ENCODE measurements around the gene USH2A. TPM values are rescaled to one million over a fixed set of nuclear protein-coding genes. Genes with fewer than 3 reads are reported as not detected.

USH2A gene
- total RNA-seq, 4 donors from 2014 or later: under 0.01 to 1.0 (median under 0.01) TPM; not detected in 1

DNA sequence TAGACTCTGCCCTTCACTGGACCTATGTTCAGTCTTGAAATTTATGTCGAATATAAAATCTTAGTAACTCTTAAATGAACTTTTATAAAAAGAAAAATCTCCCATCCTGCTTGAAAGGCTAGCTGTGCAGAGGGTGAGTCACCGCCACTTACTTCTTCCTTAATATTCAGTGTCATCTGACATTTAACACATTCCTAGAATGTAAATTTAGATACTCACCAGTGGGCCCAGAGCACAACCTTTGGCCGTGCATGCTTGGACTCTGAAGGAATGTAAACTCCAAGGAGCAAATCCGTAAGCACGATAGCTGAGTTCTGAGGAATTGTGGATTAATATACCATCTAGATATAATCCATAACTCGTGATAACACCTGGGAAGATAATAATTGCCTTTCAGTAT lies 452.8 kb downstream of the USH2A start:
- no peak overlapping the region for H3K4me3 ChIP-seq
- 50 to 63% methylated on average over 6 of the region's 6 CpGs for WGBS, 2 donors
- TF ChIP-seq, protein P1, sequence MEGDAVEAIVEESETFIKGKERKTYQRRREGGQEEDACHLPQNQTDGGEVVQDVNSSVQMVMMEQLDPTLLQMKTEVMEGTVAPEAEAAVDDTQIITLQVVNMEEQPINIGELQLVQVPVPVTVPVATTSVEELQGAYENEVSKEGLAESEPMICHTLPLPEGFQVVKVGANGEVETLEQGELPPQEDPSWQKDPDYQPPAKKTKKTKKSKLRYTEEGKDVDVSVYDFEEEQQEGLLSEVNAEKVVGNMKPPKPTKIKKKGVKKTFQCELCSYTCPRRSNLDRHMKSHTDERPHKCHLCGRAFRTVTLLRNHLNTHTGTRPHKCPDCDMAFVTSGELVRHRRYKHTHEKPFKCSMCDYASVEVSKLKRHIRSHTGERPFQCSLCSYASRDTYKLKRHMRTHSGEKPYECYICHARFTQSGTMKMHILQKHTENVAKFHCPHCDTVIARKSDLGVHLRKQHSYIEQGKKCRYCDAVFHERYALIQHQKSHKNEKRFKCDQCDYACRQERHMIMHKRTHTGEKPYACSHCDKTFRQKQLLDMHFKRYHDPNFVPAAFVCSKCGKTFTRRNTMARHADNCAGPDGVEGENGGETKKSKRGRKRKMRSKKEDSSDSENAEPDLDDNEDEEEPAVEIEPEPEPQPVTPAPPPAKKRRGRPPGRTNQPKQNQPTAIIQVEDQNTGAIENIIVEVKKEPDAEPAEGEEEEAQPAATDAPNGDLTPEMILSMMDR (IDR thresholded peaks at IDR 0.05): no peak
- TF ChIP-seq EP300 (IDR thresholded peaks at IDR 0.05) (no peak), POLR2A (IDR thresholded peaks at IDR 0.05) (no peak)
- no peaks in the 10 kb centered on the region for H3K4me1 ChIP-seq
- H3K36me3 ChIP-seq: no peaks in the 10 kb centered on the region
- no peak for DNase-seq (ENCODE audit: low spot score in 2 of 2)
- no peak overlapping the region for H3K27ac ChIP-seq
- H3K9me3 ChIP-seq: no peaks in the 10 kb centered on the region
- H3K27me3 ChIP-seq: no peaks in the 10 kb centered on the region

DNA sequence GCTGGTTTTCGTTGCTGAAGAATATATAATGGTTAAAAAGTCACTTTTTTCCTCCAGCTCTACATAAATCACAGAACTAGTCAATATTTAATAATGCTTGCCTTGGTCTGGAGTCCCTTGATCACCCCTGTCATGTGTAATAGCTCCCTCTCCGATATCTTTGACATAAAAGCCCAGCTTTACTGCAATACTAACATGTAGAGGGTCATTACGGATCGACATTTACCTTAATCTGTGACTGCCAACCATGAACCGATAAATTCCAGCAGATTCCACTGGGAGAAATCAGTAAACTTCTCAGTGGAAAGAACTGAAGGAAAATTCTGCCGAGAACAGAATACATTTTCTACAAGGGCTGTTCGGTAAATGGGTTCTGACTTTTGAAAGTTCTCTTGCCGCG lies 459.6 kb downstream of the USH2A start:
- Histone ChIP-seq H3K9me3 (no peaks in the 10 kb centered on the region), H3K27me3 (no peaks in the 10 kb centered on the region), H3K4me3 (no peak overlapping the region), H3K27ac (no peak overlapping the region), H3K4me1 (no peaks in the 10 kb centered on the region), H3K36me3 (no peaks in the 10 kb centered on the region)
- 88 to 91% methylated on average over 9 of the region's 9 CpGs for WGBS, 2 donors
- no peak for TF ChIP-seq POLR2A (IDR thresholded peaks at IDR 0.05)
- TF ChIP-seq, protein P1 (IDR thresholded peaks at IDR 0.05): no peak
- TF ChIP-seq EP300 (IDR thresholded peaks at IDR 0.05): no peak
- no peak for DNase-seq (ENCODE audit: low spot score in 2 of 2)

DNA sequence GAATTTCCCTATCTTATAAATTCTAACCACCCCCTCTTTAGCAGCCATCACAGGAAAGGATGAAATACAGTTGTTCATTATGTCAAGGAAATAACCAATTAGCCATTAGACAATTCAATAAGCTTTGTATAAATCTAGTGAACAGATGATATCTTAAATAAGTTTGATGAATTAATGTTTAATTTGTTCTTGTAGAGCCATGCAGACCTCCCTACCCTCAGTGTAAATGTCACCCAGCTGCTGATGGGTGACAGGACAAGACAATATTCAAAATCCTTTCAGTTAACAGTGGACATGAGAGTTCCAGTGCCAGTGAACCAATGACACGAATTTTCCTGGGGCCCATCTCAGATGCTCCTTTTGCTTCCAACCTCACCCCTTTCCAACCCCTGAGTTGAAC lies 460.2 kb downstream of the USH2A start:
- 58 to 84% methylated on average over 1 of the region's 1 CpG for WGBS, 2 donors
- TF ChIP-seq, protein P1 (IDR thresholded peaks at IDR 0.05): no peak
- no peak for TF ChIP-seq EP300 (IDR thresholded peaks at IDR 0.05)
- no peaks in the 10 kb centered on the region for H3K9me3 ChIP-seq
- no peak overlapping the region for H3K27ac ChIP-seq
- no peak overlapping the region for H3K4me3 ChIP-seq
- no peaks in the 10 kb centered on the region for H3K27me3 ChIP-seq
- no peaks in the 10 kb centered on the region for H3K36me3 ChIP-seq
- DNase-seq (ENCODE audit: low spot score in 2 of 2): no peak
- H3K4me1 ChIP-seq: no peaks in the 10 kb centered on the region

DNA sequence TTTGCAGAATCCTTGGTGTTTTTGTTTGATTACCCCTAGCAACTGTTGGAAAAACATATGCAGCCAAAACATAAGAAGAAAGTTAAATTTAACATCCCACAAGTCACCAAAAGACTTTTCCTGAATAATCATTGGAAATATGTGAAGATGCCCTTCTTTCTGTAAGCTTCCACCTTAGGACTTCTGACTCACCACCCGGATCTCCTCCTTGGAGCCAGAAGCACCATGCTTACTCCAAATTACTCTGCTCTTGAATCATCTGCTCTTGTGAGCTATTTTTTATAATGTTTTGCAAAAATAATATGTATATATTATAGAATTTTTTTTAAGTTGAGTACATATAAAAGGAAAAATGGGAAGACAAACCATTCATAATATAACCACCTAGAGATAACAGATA lies 464.4 kb downstream of the USH2A start:
- TF ChIP-seq, protein P1 (IDR thresholded peaks at IDR 0.05): no peak
- TF ChIP-seq POLR2A (IDR thresholded peaks at IDR 0.05) (no peak), EP300 (IDR thresholded peaks at IDR 0.05) (no peak)
- no peaks in the 10 kb centered on the region for H3K4me1 ChIP-seq
- 70 to 87% methylated on average over 1 of the region's 1 CpG for WGBS, 2 donors
- H3K36me3 ChIP-seq: no peaks in the 10 kb centered on the region
- no peak overlapping the region for H3K4me3 ChIP-seq
- no peaks in the 10 kb centered on the region for H3K27me3 ChIP-seq
- H3K27ac ChIP-seq: no peak overlapping the region
- DNase-seq (ENCODE audit: low spot score in 2 of 2): no peak
- H3K9me3 ChIP-seq: no peaks in the 10 kb centered on the region

DNA sequence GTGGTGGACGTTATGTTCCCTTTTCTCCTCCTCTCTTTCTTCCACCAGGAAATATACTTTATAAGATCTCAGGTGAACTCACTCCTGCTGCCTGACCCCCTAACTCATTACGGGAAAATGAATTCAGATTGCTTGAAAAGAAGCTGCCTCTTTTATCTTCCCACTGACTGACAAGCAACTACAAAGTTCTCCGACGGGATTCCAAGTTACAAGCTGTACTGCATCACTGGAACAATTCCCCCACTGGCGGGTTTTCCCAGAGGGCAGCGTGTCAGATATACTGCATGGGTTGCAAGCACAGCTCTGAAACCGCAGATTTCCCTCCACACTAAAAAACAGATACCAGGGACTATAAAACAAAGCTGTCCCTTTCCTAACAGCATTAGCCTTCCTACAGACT lies 465.6 kb downstream of the USH2A start:
- H3K27ac ChIP-seq: no peak overlapping the region
- TF ChIP-seq, protein P1 (IDR thresholded peaks at IDR 0.05): no peak
- no peak for TF ChIP-seq POLR2A (IDR thresholded peaks at IDR 0.05)
- TF ChIP-seq EP300 (IDR thresholded peaks at IDR 0.05): no peak
- H3K36me3 ChIP-seq: no peaks in the 10 kb centered on the region
- DNase-seq (ENCODE audit: low spot score in 2 of 2): no peak
- H3K4me3 ChIP-seq: no peak overlapping the region
- no peaks in the 10 kb centered on the region for H3K4me1 ChIP-seq
- H3K9me3 ChIP-seq: no peaks in the 10 kb centered on the region
- 8 to 17% methylated on average over 7 of the region's 7 CpGs for WGBS, 2 donors
- H3K27me3 ChIP-seq: no peaks in the 10 kb centered on the region

All from tibial nerve (tissue), 4 donors.